ENCODE data around the gene EVA1A.

Gene EVA1A

DNA sequence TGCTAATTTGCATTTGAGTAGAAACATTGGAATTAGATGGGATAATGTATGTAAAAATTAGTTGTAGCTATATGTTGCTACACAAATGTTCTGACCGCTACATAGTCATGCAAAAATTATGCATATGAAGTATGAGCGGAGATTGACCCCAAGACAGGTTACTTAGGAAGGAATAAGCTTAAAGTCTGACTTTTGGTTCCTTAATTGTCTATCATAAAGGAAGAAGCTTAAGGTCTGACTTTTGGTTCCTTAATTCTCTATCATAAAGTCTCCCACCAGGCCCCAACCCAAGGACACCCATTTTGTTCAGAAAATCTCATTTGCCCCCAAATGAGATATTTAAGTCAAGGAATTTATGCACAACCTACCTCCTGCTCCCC is 106.5 kb downstream of the EVA1A start:
- no peaks in the 10 kb centered on the region for H3K9me3 ChIP-seq (ENCODE audit: control insufficient read depth, insufficient read depth, low read depth, low read length)
- no peak overlapping the region for H3K4me3 ChIP-seq (ENCODE audit: low read depth, low read length)
- POLR2A ChIA-PET: no interaction called here
- no peak overlapping the region for H3K27ac ChIP-seq (ENCODE audit: extremely low read depth, low read depth, low read length)
- no peaks in the 10 kb centered on the region for H3K36me3 ChIP-seq (ENCODE audit: control insufficient read depth in 2 of 2, insufficient read depth in 1 of 2, low read length in 2 of 2)
- CTCF ChIA-PET: interaction anchor here (0.5 to 2.3 kb wide), 3 partner anchors 9 to 456 kb away, joined by 3 to 7 read pairs (median 3); no protein-coding TSS in a partner anchor
- H3K4me1 ChIP-seq (ENCODE audit: control insufficient read depth, insufficient read depth, low read length): no peaks in the 10 kb centered on the region
- no peak for TF ChIP-seq ZBTB44 (tag by site-specific recombination; IDR thresholded peaks at IDR 0.05)
- TF ChIP-seq ZNF37A (tag by site-specific recombination; IDR thresholded peaks at IDR 0.05): no peak
- TF ChIP-seq TCF7L2 (IDR thresholded peaks at IDR 0.05; ENCODE audit: borderline replicate concordance, low read depth, low read length): no peak
- no peak for TF ChIP-seq ZNF544 (tag by site-specific recombination; IDR thresholded peaks at IDR 0.05)
- no peak for TF ChIP-seq ZNF677 (tag by site-specific recombination; IDR thresholded peaks at IDR 0.05)
- no peak for TF ChIP-seq ZBTB1 (tag by site-specific recombination; IDR thresholded peaks at IDR 0.05)
- no peak for TF ChIP-seq ZNF449 (tag by site-specific recombination; IDR thresholded peaks at IDR 0.05)
- TF ChIP-seq ZNF777 (tag by site-specific recombination; IDR thresholded peaks at IDR 0.05; ENCODE audit: borderline replicate concordance): no peak
- no peak for TF ChIP-seq FEZF1 (tag by site-specific recombination; IDR thresholded peaks at IDR 0.05)
- no peak for TF ChIP-seq SP2 (tag by site-specific recombination; IDR thresholded peaks at IDR 0.05)
- TF ChIP-seq ZNF521 (tag by site-specific recombination; IDR thresholded peaks at IDR 0.05): no peak
- no peak for TF ChIP-seq ZNF670 (tag by site-specific recombination; IDR thresholded peaks at IDR 0.05; ENCODE audit: low read depth)
- no peak for TF ChIP-seq ZBTB17 (tag by site-specific recombination; IDR thresholded peaks at IDR 0.05)
- no peak for TF ChIP-seq BCL11B (tag by site-specific recombination; IDR thresholded peaks at IDR 0.05; ENCODE audit: low read depth)

- H3K27ac ChIP-seq (ENCODE audit: extremely low read depth, low read depth, low read length): no peak overlapping the region
- CTCF ChIA-PET: interaction anchor here (1.1 to 2.3 kb wide), 3 partner anchors 10 to 12 kb away, joined by 3 to 7 read pairs (median 5); no protein-coding TSS in a partner anchor
These were observed 107.1 kb downstream of the EVA1A start for GRCh38 chr2:75453384-75454240.

More at GRCh38 chr2:75453384-75454240, 107.1 kb downstream of the EVA1A start:
- H3K36me3 ChIP-seq (ENCODE audit: control insufficient read depth in 2 of 2, insufficient read depth in 1 of 2, low read length in 2 of 2): no peaks in the 10 kb centered on the region
- no peak overlapping the region for H3K4me3 ChIP-seq (ENCODE audit: low read depth, low read length)
- POLR2A ChIA-PET: no interaction called here
- H3K9me3 ChIP-seq (ENCODE audit: control insufficient read depth, insufficient read depth, low read depth, low read length): no peaks in the 10 kb centered on the region
- no peak for TF ChIP-seq ZBTB1 (tag by site-specific recombination; IDR thresholded peaks at IDR 0.05)
- TF ChIP-seq ZNF544 (tag by site-specific recombination; IDR thresholded peaks at IDR 0.05): no peak
- TF ChIP-seq ZNF169 (tag by site-specific recombination; IDR thresholded peaks at IDR 0.05): no peak
- no peak for TF ChIP-seq ZNF660 (tag by site-specific recombination; IDR thresholded peaks at IDR 0.05)
- no peak for TF ChIP-seq GLIS2 (tag by site-specific recombination; IDR thresholded peaks at IDR 0.05)
- no peak for TF ChIP-seq ZNF302 (tag by site-specific recombination; IDR thresholded peaks at IDR 0.05; ENCODE audit: low read depth)
- TF ChIP-seq SP2 (tag by site-specific recombination; IDR thresholded peaks at IDR 0.05): no peak
- TF ChIP-seq ZNF341 (tag by site-specific recombination; IDR thresholded peaks at IDR 0.05; ENCODE audit: low read depth): no peak
- TF ChIP-seq ZNF266 (tag by site-specific recombination; IDR thresholded peaks at IDR 0.05; ENCODE audit: low read depth): no peak
- no peak for TF ChIP-seq ZNF324 (tag by site-specific recombination; IDR thresholded peaks at IDR 0.05)
- no peak for TF ChIP-seq SP3 (tag by site-specific recombination; IDR thresholded peaks at IDR 0.05)
- TF ChIP-seq ZNF114 (tag by site-specific recombination; IDR thresholded peaks at IDR 0.05): no peak
- TF ChIP-seq ZFP41 (tag by site-specific recombination; IDR thresholded peaks at IDR 0.05; ENCODE audit: borderline replicate concordance): no peak
- no peak for TF ChIP-seq ZNF629 (tag by site-specific recombination; IDR thresholded peaks at IDR 0.05)
- no peak for TF ChIP-seq ATF2 (tag by site-specific recombination; IDR thresholded peaks at IDR 0.05; ENCODE audit: low read depth)
- no peak for TF ChIP-seq EGR2 (tag by site-specific recombination; IDR thresholded peaks at IDR 0.05; ENCODE audit: low read depth)
- no peaks in the 10 kb centered on the region for H3K4me1 ChIP-seq (ENCODE audit: control insufficient read depth, insufficient read depth, low read length)
